ENCODE results near the gene HOXC13.

DNA sequence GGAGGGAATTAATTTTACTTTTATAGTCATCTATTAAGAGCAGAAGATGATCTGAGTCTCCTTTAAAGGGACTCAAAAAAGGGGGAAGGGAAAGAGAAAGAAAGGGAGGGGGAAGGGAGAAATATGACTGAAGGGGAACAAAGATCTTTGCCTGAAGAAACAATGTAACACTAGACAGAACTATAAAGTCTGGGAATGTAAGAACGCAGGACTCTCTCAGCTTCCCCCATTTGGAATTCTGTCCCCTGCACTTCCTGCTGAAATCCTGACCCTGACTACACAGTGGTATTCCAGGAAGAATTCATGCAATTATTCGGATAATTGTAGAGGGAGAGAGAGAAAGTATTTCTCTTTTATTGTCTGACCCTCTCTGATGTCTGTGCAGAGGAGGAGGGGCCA, 25.7 kb downstream of the HOXC13 start:
- TF ChIP-seq POLR2AphosphoS5 (IDR thresholded peaks at IDR 0.05), result no peak
- TF ChIP-seq POLR2A (IDR thresholded peaks at IDR 0.05), result no peak
- TF ChIP-seq, protein P1, sequence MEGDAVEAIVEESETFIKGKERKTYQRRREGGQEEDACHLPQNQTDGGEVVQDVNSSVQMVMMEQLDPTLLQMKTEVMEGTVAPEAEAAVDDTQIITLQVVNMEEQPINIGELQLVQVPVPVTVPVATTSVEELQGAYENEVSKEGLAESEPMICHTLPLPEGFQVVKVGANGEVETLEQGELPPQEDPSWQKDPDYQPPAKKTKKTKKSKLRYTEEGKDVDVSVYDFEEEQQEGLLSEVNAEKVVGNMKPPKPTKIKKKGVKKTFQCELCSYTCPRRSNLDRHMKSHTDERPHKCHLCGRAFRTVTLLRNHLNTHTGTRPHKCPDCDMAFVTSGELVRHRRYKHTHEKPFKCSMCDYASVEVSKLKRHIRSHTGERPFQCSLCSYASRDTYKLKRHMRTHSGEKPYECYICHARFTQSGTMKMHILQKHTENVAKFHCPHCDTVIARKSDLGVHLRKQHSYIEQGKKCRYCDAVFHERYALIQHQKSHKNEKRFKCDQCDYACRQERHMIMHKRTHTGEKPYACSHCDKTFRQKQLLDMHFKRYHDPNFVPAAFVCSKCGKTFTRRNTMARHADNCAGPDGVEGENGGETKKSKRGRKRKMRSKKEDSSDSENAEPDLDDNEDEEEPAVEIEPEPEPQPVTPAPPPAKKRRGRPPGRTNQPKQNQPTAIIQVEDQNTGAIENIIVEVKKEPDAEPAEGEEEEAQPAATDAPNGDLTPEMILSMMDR (IDR thresholded peaks at IDR 0.05), result no peak
- no peak for TF ChIP-seq EP300 (IDR thresholded peaks at IDR 0.05)

Measured in gastroesophageal sphincter (tissue), 3 donors.